COLO668 (cell line): Measurements from ENCODE around the gene SZRD1.

ENCODE experiments used
- DNase-seq: peaks from one replicate; lab custom pipeline; 2025; ENCODE audit not compliant: unreplicated experiment; lab: John Stamatoyannopoulos, UW

The SZRD1 gene

GRCh38 chr1:16393570-16394521 is 26.8 kb downstream of the SZRD1 start:
- no peak for DNase-seq

GRCh38 chr1:16394977-16395376 is 27.9 kb downstream of the SZRD1 start:
- no peak for DNase-seq

DNA sequence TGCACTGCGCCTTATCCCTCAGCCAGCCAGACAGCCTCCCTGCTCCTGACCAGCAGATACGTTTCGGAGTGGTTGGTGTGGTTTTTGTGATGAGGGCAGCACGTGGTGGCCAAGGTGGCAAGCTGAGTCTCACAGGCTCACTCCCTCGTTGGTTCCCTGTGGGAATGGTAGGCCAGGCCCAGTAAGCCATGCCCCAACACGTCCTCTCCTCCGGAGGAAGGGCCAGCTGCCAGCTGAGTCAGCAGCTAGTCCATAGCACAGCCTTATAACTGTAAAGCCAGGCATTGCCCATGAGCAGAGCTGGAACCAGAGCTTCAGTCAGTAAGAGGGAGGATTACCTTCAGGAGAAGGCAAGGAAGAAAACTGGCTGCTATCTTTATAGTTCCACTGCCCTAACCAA is 29.5 kb downstream of the SZRD1 start:
- DNase-seq, result no peak

GRCh38 chr1:16397120-16397519 is 30.1 kb downstream of the SZRD1 start:
- DNase-seq, result no peak

- DNase-seq, result no peak
These were observed 31.4 kb downstream of the SZRD1 start for GRCh38 chr1:16398371-16398953.

GRCh38 chr1:16402742-16403141 is 35.7 kb downstream of the SZRD1 start:
- no peak for DNase-seq

GRCh38 chr1:16405441-16405840 is 38.4 kb downstream of the SZRD1 start:
- no peak for DNase-seq

DNA sequence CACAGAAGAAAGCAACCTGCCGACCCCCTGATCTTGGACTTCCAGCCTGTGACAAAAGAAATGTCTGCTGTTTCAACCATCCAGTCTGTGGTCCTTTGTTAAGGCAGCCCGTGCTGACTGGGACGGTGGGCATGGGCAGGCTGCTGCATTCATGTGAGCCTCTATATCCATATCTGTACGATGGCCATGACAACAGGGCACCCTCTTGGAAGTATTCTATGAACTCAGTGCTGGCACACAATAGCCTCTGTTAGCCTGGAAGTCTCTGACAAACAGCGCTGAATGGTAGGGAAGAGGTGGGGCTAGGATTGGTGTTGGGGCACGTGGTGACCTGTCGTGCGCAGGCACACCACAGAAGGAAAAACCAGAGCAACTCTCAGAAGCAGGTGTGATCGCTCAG is 39.8 kb downstream of the SZRD1 start:
- DNase-seq, result no peak

GRCh38 chr1:16409536-16410152 is 42.6 kb downstream of the SZRD1 start:
- peak; percentile 69 for DNase-seq

- DNase-seq, result no peak
These were observed 43.8 kb downstream of the SZRD1 start for GRCh38 chr1:16410803-16411202.

DNA sequence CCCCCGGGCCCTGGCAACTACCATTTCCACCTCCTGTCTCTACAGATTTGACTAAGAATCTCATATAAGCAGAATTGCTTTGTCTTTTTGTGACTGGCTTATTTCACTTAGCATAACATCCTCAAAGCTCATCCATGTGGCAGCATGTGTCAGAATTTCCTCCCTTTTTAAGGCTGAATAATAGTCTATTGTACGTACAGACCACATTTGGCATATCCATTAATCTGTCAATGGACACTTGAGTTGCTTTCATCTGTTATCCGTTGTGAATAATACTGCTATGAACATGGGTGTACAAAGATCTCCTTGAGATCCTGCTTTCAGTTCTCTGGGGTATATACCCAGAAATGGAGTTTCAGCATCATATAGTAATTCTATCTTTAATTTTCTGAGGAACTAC is 46.1 kb downstream of the SZRD1 start:
- DNase-seq, result no peak

- DNase-seq, result no peak
These were observed 51.9 kb downstream of the SZRD1 start for GRCh38 chr1:16418823-16419425.

GRCh38 chr1:16420424-16421118 is 53.5 kb downstream of the SZRD1 start:
- DNase-seq, result no peak

- DNase-seq, result no peak
These were observed 54.2 kb downstream of the SZRD1 start for GRCh38 chr1:16421201-16421600.

- DNase-seq, result no peak
These were observed 55.0 kb downstream of the SZRD1 start for GRCh38 chr1:16422041-16422440.

GRCh38 chr1:16425125-16426025 is 58.3 kb downstream of the SZRD1 start:
- no peak for DNase-seq

DNA sequence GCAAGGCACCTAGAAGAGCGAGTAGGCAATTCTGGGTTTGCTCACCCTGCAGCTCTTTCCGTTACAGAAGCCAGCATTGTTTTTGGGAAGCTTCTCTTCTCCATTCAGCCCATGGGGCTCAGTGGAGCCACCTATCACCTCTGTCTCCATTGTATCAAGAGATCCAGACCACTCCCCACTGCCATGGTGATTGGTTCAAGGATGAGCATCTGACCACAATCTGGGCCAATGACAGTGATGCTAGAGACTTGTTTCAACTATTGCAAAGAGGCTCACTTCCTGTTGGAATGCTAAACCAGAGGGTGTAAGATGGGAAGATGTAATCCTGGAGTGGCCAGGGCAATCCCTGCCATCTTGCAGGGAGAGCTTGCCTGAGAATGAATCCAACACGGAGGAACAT is 63.6 kb downstream of the SZRD1 start:
- DNase-seq, result no peak

DNA sequence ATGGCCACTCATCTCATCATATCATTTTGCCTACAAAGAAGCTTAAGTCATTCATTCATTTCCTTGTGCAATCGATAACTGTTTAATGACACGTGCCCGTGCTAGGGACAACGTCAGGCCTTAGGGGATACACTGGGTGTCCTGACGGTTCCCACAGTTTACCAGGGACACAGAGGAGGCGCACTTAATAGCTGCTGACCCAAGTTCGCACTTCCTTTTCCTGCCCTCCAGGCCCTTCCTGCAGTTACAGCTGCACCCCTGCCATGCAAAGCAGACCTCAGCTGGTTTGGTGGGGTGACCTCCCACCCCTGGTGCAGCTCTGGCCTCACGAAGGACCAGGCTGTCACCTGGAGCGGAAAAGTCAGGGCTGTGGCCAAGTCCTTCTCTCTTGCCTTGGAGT is 66.0 kb downstream of the SZRD1 start:
- DNase-seq, result no peak

DNA sequence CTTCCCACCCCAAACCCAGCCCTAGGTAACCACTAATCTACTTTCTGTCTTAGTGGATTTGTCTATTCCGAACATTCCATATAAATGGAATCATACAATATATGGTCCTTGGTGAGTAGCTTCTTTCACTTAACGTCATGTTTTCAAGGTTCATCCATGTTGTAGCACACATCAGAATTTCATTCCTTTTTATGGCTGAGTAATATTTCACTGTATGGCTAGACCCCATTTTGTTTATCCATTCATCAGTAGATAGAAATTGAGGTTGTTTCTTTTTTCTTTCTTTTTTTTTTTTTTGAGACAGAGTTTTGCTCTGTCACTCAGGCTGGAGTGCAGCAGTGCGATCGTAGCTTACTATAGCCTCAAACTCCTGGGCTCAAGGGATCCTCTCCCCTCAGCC is 67.0 kb downstream of the SZRD1 start:
- DNase-seq, result no peak

DNA sequence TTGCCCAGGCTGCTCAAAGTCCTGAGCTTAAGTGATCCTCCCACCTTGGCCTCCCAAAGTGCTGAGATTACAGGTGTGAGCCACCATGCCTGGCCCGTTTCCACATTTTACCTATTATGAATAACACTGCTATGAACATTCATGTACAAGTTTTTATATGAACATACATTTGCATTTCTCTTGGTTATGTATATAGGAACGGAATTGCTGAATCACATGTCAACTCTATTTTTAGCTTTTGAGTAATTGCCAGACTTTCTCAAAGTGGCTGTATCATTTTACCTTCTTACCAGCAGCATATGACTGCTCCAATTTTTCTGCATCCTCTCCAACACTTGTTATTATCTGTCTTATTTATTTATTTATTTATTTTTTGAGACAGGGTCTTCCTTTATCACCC is 67.5 kb downstream of the SZRD1 start:
- DNase-seq, result no peak
